GM12874 (cell line): ENCODE measurements around the gene SLC5A10.

Experiments used
- TF ChIP-seq, protein P1 (sequence below): IDR thresholded peaks from 2 replicates; pipeline ENCODE4 v1.5.1; 2011; ENCODE audit warnings: low read depth, mild to moderate bottlenecking, control low read depth, low read length, moderate library complexity; ENCODE audit not compliant: insufficient read depth

Gene SLC5A10

DNA sequence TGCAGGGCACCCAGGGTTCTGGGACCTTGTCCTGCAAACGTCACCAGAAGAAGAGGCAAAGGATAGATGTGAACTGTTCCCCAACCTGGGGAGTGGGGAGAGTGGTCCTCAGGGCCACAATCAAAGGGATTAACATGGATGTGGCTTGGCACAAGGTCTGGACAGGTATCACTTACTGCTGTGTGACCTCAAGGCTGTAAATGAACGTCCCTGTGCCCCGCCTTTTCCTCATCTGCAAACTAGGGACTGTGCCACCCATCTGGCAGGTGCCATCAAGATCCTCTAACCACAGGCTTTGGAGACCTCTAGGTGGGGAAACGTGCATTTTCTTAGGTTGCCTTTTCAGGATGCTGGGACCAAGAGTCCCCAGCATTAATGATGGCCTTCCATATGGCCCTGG lies 25.1 kb downstream of the SLC5A10 start:
- TF ChIP-seq, protein P1, sequence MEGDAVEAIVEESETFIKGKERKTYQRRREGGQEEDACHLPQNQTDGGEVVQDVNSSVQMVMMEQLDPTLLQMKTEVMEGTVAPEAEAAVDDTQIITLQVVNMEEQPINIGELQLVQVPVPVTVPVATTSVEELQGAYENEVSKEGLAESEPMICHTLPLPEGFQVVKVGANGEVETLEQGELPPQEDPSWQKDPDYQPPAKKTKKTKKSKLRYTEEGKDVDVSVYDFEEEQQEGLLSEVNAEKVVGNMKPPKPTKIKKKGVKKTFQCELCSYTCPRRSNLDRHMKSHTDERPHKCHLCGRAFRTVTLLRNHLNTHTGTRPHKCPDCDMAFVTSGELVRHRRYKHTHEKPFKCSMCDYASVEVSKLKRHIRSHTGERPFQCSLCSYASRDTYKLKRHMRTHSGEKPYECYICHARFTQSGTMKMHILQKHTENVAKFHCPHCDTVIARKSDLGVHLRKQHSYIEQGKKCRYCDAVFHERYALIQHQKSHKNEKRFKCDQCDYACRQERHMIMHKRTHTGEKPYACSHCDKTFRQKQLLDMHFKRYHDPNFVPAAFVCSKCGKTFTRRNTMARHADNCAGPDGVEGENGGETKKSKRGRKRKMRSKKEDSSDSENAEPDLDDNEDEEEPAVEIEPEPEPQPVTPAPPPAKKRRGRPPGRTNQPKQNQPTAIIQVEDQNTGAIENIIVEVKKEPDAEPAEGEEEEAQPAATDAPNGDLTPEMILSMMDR: no peak

DNA sequence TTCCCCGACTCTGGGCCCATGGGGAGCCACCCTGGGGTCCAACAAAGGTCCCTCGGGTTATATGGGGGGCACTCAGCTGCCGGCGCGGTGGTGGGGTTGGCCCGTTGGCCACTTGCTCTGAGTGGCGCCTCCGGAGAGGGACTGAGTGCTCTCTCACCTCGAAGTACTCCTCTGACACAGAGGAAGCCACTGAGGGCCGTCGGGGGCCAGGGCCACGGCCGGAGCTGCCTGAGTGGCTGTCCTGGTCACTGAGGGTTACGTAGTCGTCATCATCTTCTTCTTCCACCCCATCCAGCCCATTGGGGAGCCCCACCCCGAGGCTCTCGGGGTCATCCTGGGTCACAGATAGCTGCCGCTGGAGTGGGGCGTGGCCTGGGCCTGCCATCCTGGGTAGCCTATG lies 25.7 kb downstream of the SLC5A10 start:
- TF ChIP-seq, protein P1: no peak

DNA sequence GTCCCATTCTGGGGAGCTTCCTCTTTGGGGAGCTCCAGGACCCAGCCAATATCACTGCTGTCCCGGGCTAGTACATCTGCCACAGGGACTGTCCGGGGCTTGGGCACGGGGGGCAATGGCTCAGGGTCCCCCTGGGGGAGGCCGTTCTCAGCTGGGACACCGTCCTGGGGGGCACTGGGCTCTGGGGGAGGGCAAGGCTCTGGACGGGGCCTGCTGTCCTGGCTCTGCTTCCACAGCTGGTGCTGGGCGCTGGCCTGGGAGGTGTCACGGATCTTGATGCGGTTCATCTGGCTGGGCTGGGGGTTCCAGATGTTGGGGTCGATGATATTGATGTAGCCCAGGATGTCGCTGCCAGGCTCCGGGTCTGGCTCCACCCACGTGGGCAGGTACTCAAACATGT lies 26.1 kb downstream of the SLC5A10 start:
- TF ChIP-seq, protein P1: no peak

DNA sequence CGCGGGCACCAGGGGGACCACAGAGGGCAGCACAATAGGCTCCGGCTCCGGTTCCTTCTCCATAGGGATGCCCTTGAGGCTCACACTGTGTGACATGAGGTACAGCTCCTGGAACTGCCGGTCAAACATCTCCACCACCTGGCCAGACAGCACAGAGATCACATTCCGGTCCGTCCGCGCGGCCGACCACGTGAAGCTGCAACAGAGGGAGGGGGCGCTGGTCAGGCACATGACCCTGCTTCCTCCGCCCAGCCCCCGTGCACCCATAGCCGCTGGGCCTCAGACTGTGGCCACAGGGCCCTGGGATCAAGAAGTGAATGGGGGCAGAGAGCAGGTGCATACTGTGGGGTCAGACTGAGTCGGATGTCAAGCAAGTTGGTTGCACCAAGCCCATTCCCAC lies 26.7 kb downstream of the SLC5A10 start:
- TF ChIP-seq, protein P1: no peak

DNA sequence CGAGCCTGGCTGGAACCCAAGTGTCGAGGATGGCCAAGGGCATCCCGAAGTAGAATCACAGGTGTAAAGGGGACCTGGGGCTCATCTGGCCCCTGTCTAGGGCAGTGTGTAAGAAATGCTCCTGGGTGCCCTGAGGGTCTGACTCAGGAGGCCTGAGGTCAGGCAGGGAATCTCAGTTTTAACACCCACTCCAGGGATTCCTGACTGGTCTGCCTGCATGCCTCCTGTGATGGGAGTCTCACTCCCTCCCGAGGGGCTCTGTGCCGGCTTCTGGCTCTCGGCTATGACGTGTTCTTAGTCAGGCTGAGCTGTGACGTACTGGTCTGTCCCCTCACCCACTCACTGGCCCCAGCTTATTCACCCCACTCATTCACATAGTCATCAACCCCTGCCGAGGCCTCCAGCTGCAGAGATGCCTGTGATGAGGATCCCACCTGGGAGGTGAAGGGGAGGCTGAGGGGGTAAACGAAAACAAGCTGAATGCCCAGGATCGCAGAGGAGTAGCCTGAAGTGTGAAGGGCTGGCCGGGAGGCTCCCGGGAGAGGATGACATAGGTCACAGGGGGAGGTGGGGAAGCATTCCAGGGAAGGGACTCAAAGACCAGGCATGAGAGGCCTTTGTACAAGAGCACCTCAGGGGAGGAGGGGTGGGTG lies 28.8 kb downstream of the SLC5A10 start:
- TF ChIP-seq, protein P1: no peak

DNA sequence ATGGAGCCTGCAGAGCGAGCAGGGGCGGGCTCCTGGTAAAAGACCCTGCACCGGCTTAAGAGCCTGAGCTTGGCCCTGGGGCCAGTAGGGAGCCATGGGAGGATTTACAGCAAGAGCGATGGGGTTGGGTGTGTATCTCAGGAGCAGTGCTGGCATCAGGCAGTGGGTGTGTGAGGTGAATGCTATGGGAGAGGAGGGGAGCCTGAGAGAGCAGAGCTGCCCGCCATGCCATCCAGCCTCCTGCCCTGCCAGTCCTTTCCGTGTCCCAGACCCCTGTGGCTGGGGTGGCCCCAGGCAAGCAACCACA lies 29.3 kb downstream of the SLC5A10 start:
- TF ChIP-seq, protein P1: no peak

DNA sequence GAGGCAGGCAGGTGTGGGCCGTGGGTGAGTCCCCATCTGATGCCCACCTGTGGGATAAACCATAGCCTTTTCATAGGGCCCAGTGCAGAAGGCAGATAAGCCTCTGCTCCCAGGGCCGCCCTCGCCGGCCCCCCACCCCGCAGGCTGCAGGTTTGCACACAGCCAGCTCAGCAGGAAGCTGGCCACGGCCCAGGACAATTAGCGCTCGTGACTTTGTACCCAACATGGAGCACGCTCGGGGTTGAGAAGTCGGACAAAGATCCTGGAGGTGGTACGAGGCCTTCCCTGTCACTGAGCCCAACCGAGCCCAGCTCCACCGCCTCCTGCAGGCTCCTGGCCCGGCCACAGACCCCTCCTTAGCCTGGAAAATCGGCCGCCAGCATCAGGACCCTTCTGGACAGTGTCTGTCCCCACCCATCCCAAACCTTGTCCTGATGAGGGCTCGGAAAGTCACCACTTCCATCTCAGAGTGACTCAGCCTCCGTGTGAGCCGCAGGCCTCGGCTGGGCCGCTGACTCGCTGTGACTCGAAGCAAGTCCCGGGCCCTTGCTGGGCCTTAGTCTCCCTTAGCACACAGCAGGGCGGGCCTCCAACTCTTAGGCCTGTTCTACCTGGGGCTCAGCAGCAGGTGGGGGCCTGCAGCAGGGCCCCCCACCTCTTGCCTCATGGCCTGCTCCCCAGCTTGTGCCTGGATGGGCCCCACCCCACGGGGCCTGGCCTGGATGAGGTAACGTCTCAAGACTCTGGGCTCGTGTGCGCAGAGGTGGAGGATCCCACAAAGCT lies 29.9 kb downstream of the SLC5A10 start:
- TF ChIP-seq, protein P1: no peak
